ENCODE data around the gene GRK5. TPM values are rescaled to one million over a fixed set of nuclear protein-coding genes. Genes with fewer than 3 reads are reported as not detected.

GRK5 gene
- total RNA-seq, 1 donor from 2014 or later, result 4.3 TPM

- no peak for DNase-seq (ENCODE audit: low spot score)
- Histone ChIP-seq H3K9ac (no peak overlapping the region), H4K20me1 (ENCODE audit: low read depth) (no peaks in the 10 kb centered on the region), H3F3A (ENCODE audit: low read depth) (no peaks in the 10 kb centered on the region), H3K27me3 (no peaks in the 10 kb centered on the region), H2AFZ (replicated peaks) (no peak overlapping the region), H3K9me3 (ENCODE audit: low read depth) (no peaks in the 10 kb centered on the region), H3K79me2 (ENCODE audit: low read depth) (no peaks in the 10 kb centered on the region), H3K4me2 (no peak overlapping the region), H3K27ac (no peak overlapping the region), H3K4me3 (no peak overlapping the region), H3K36me3 (no peaks in the 10 kb centered on the region), H3K4me1 (no peaks in the 10 kb centered on the region)
- no peak overlapping the region for H3K27ac Mint-ChIP-seq
- peaks cover 5% of the 10 kb centered on the region for H3K4me1 Mint-ChIP-seq
- H3K4me3 Mint-ChIP-seq, result no peak overlapping the region
- H3K9me3 Mint-ChIP-seq, result no peaks in the 10 kb centered on the region
- no peaks in the 10 kb centered on the region for H3K27me3 Mint-ChIP-seq (ENCODE audit: insufficient read depth, low read depth)
- no peaks in the 10 kb centered on the region for H3K36me3 Mint-ChIP-seq
- TF ChIP-seq EZH2 (IDR thresholded peaks at IDR 0.05), result no peak
- TF ChIP-seq CTCF (IDR thresholded peaks at IDR 0.05), result no peak
- TF ChIP-seq EZH2phosphoT487 (IDR thresholded peaks at IDR 0.05), result no peak
Observed at GRCh38 chr10:119488675-119489074, 281.3 kb downstream of the GRK5 start.

GRCh38 chr10:119489991-119490326 is 282.6 kb downstream of the GRK5 start:
- Histone ChIP-seq H3K9ac (no peak overlapping the region), H3K4me3 (no peak overlapping the region), H3K27me3 (no peaks in the 10 kb centered on the region), H3K36me3 (no peaks in the 10 kb centered on the region), H3K27ac (no peak overlapping the region), H3K79me2 (ENCODE audit: low read depth) (no peaks in the 10 kb centered on the region), H2AFZ (replicated peaks) (peak overlapping the region; percentile 85), H3K9me3 (ENCODE audit: low read depth) (no peaks in the 10 kb centered on the region), H4K20me1 (ENCODE audit: low read depth) (no peaks in the 10 kb centered on the region), H3K4me2 (no peak overlapping the region), H3F3A (ENCODE audit: low read depth) (no peaks in the 10 kb centered on the region), H3K4me1 (no peaks in the 10 kb centered on the region)
- Mint-ChIP-seq H3K27ac (no peak overlapping the region), H3K27me3 (ENCODE audit: insufficient read depth, low read depth) (no peaks in the 10 kb centered on the region), H3K4me3 (no peak overlapping the region), H3K9me3 (no peaks in the 10 kb centered on the region), H3K36me3 (no peaks in the 10 kb centered on the region), H3K4me1 (peaks cover 8% of the 10 kb centered on the region)
- TF ChIP-seq CTCF (IDR thresholded peaks at IDR 0.05), result no peak
- no peak for TF ChIP-seq EZH2phosphoT487 (IDR thresholded peaks at IDR 0.05)
- TF ChIP-seq EZH2 (IDR thresholded peaks at IDR 0.05), result no peak
- no peak for DNase-seq (ENCODE audit: low spot score)

GRCh38 chr10:119491966-119492757 is 284.8 kb downstream of the GRK5 start:
- peaks cover 8% of the 10 kb centered on the region for H3K4me1 Mint-ChIP-seq
- H3K36me3 ChIP-seq, result no peaks in the 10 kb centered on the region
- no peak overlapping the region for H3K4me2 ChIP-seq
- H3K36me3 Mint-ChIP-seq, result no peaks in the 10 kb centered on the region
- no peaks in the 10 kb centered on the region for H3K4me1 ChIP-seq
- H3K9me3 ChIP-seq (ENCODE audit: low read depth), result no peaks in the 10 kb centered on the region
- H3K27me3 Mint-ChIP-seq (ENCODE audit: insufficient read depth, low read depth), result no peaks in the 10 kb centered on the region
- H3K4me3 Mint-ChIP-seq, result no peak overlapping the region
- H3K9ac ChIP-seq, result no peak overlapping the region
- no peak overlapping the region for H3K27ac Mint-ChIP-seq
- TF ChIP-seq CTCF (IDR thresholded peaks at IDR 0.05), result no peak
- no peak for TF ChIP-seq EZH2 (IDR thresholded peaks at IDR 0.05)
- TF ChIP-seq EZH2phosphoT487 (IDR thresholded peaks at IDR 0.05), result no peak
- H3K27me3 ChIP-seq, result no peaks in the 10 kb centered on the region
- no peaks in the 10 kb centered on the region for H3K9me3 Mint-ChIP-seq
- no peaks in the 10 kb centered on the region for H4K20me1 ChIP-seq (ENCODE audit: low read depth)
- no peaks in the 10 kb centered on the region for H3F3A ChIP-seq (ENCODE audit: low read depth)
- no peak overlapping the region for H3K27ac ChIP-seq
- H2AFZ ChIP-seq (replicated peaks), result no peak overlapping the region
- no peak overlapping the region for H3K4me3 ChIP-seq
- no peaks in the 10 kb centered on the region for H3K79me2 ChIP-seq (ENCODE audit: low read depth)
- no peak for DNase-seq (ENCODE audit: low spot score)
